ENCODE results near the gene SIRT5.

The SIRT5 gene

GRCh38 chr6:13559968-13560650, 14.3 kb upstream of the SIRT5 start:
- no peaks in the 10 kb centered on the region for H3K9me3 ChIP-seq
- TF ChIP-seq CTCF (IDR thresholded peaks at IDR 0.05): no peak

GRCh38 chr6:13560651-13561044, 13.8 kb upstream of the SIRT5 start:
- H3K4me3 ChIP-seq (ENCODE audit: low read depth in 1 of 2, low read length in 1 of 2): no peak overlapping the region
- peak overlapping the region; percentile 51 for H3K27ac ChIP-seq
- H3K9me3 ChIP-seq: no peaks in the 10 kb centered on the region
- H3K27me3 ChIP-seq: no peaks in the 10 kb centered on the region
- TF ChIP-seq CTCF (IDR thresholded peaks at IDR 0.05): no peak
- H3K4me1 ChIP-seq (ENCODE audit: control insufficient read depth in 1 of 2, insufficient read depth in 1 of 2, low read depth in 1 of 2, low read length in 1 of 2): peaks cover 20 to 22% of the 10 kb centered on the region in 2 experiments
- no peaks in the 10 kb centered on the region for H3K36me3 ChIP-seq

More at GRCh38 chr6:13559968-13560650, 14.3 kb upstream of the SIRT5 start:
- peaks cover 20 to 22% of the 10 kb centered on the region in 2 experiments for H3K4me1 ChIP-seq (ENCODE audit: control insufficient read depth in 1 of 2, insufficient read depth in 1 of 2, low read depth in 1 of 2, low read length in 1 of 2)
- no peaks in the 10 kb centered on the region for H3K27me3 ChIP-seq
- H3K27ac ChIP-seq: no peak overlapping the region
- no peak overlapping the region for H3K4me3 ChIP-seq (ENCODE audit: low read depth in 1 of 2, low read length in 1 of 2)
- H3K36me3 ChIP-seq: no peaks in the 10 kb centered on the region

- H3K4me3 ChIP-seq (ENCODE audit: low read depth in 1 of 2, low read length in 1 of 2): no peak overlapping the region
- no peaks in the 10 kb centered on the region for H3K36me3 ChIP-seq
- H3K27me3 ChIP-seq: no peaks in the 10 kb centered on the region
- peaks cover 20 to 22% of the 10 kb centered on the region in 2 experiments for H3K4me1 ChIP-seq (ENCODE audit: control insufficient read depth in 1 of 2, insufficient read depth in 1 of 2, low read depth in 1 of 2, low read length in 1 of 2)
- H3K9me3 ChIP-seq: no peaks in the 10 kb centered on the region
- TF ChIP-seq CTCF (IDR thresholded peaks at IDR 0.05): no peak
- H3K27ac ChIP-seq: peak overlapping the region; percentile 51
Measured at GRCh38 chr6:13561624-13562267, 12.7 kb upstream of the SIRT5 start.

- H3K9me3 ChIP-seq: no peaks in the 10 kb centered on the region
- H3K27ac ChIP-seq: no peak overlapping the region
- no peaks in the 10 kb centered on the region for H3K27me3 ChIP-seq
- no peak for TF ChIP-seq CTCF (IDR thresholded peaks at IDR 0.05)
- H3K4me3 ChIP-seq (ENCODE audit: low read depth in 1 of 2, low read length in 1 of 2): no peak overlapping the region
- H3K36me3 ChIP-seq: no peaks in the 10 kb centered on the region
- peaks cover 20 to 22% of the 10 kb centered on the region in 2 experiments for H3K4me1 ChIP-seq (ENCODE audit: control insufficient read depth in 1 of 2, insufficient read depth in 1 of 2, low read depth in 1 of 2, low read length in 1 of 2)
Measured at GRCh38 chr6:13563009-13563408, 11.4 kb upstream of the SIRT5 start.

- H3K9me3 ChIP-seq: no peaks in the 10 kb centered on the region
- H3K4me1 ChIP-seq (ENCODE audit: control insufficient read depth in 1 of 2, insufficient read depth in 1 of 2, low read depth in 1 of 2, low read length in 1 of 2): peaks cover 14 to 16% of the 10 kb centered on the region in 2 experiments
- H3K27me3 ChIP-seq: no peaks in the 10 kb centered on the region
- H3K4me3 ChIP-seq (ENCODE audit: low read depth in 1 of 2, low read length in 1 of 2): no peak overlapping the region
- TF ChIP-seq CTCF (IDR thresholded peaks at IDR 0.05): no peak
- H3K36me3 ChIP-seq: no peaks in the 10 kb centered on the region
- no peak overlapping the region for H3K27ac ChIP-seq
Measured at GRCh38 chr6:13565921-13566320, 8.5 kb upstream of the SIRT5 start.

All from neutrophil (primary cell).